Right kidney (tissue), 1 donor: Measurements from ENCODE around the gene HOXA9.

ENCODE experiments used
- DNase-seq: peaks from one replicate; pipeline ENCODE4 v3.0.0-alpha.2; 2016

The HOXA9 gene

GRCh38 chr7:27177795-27178320, 12.5 kb upstream of the HOXA9 start:
- DNase-seq, result no peak

GRCh38 chr7:27176962-27177794, 11.8 kb upstream of the HOXA9 start:
- DNase-seq, result peak; percentile 79

GRCh38 chr7:27176524-27176845, 11.1 kb upstream of the HOXA9 start:
- DNase-seq, result no peak

- peak; percentile 75 for DNase-seq
Measured at GRCh38 chr7:27175626-27176523, 10.5 kb upstream of the HOXA9 start.

GRCh38 chr7:27174874-27175625, 9.7 kb upstream of the HOXA9 start:
- DNase-seq, result no peak

GRCh38 chr7:27173956-27174873, 8.9 kb upstream of the HOXA9 start, which contains the start of gene HOXA10:
Gene HOXA10, minus strand, starts transcription at chr7:27174320. Its CDS starts 14 bp downstream, at chr7:27174306.
- peak; percentile 75 for DNase-seq

GRCh38 chr7:27173511-27173955, 8.2 kb upstream of the HOXA9 start:
- peak; percentile 75 for DNase-seq

GRCh38 chr7:27172823-27173510, 7.6 kb upstream of the HOXA9 start:
- no peak for DNase-seq

GRCh38 chr7:27172315-27172774, 7.0 kb upstream of the HOXA9 start:
- DNase-seq, result peak; percentile 74

GRCh38 chr7:27171637-27172314, 6.4 kb upstream of the HOXA9 start:
- peak; percentile 72 for DNase-seq

GRCh38 chr7:27171325-27171636, 5.9 kb upstream of the HOXA9 start:
- DNase-seq, result no peak

- no peak for DNase-seq
Measured at GRCh38 chr7:27170426-27171324, 5.3 kb upstream of the HOXA9 start.

GRCh38 chr7:27169658-27170425, 4.5 kb upstream of the HOXA9 start:
- peak; percentile 84 for DNase-seq

- DNase-seq, result peak; percentile 84
Measured at GRCh38 chr7:27168265-27168947, 3.1 kb upstream of the HOXA9 start.

- DNase-seq, result no peak
Measured at GRCh38 chr7:27167916-27168264, 2.6 kb upstream of the HOXA9 start.

GRCh38 chr7:27166531-27167505, 1.5 kb upstream of the HOXA9 start:
- peak; percentile 84 for DNase-seq
